ENCODE results near the gene FAM234B. TPM values are rescaled to one million over a fixed set of nuclear protein-coding genes. Genes with fewer than 3 reads are reported as not detected.

FAM234B gene
- total RNA-seq, 1 experiment from 2014 or later, result 11.4 TPM

GRCh38 chr12:13038491-13039161 is 5.6 kb upstream of the FAM234B start:
- Mint-ChIP-seq H3K9me3 (ENCODE audit: unreplicated experiment) (no peaks in the 10 kb centered on the region), H3K4me1 (ENCODE audit: low read depth, unreplicated experiment) (peaks cover 4% of the 10 kb centered on the region), H3K4me3 (ENCODE audit: unreplicated experiment) (no peak overlapping the region), H3K27me3 (ENCODE audit: insufficient read depth, unreplicated experiment) (no peaks in the 10 kb centered on the region), H3K36me3 (ENCODE audit: insufficient read depth, unreplicated experiment) (no peaks in the 10 kb centered on the region), H3K27ac (ENCODE audit: unreplicated experiment) (no peak overlapping the region)
- no TSS peak for BruUV-seq (replicated peaks)
- TF ChIP-seq CTCF (IDR thresholded peaks at IDR 0.05; ENCODE audit: insufficient read depth in 1 of 2, low read depth in 1 of 2, low read length in 1 of 2, severe bottlenecking in 1 of 2, unreplicated experiment in 1 of 2), result no peak
- H3K4me3 ChIP-seq (ENCODE audit: low read depth, low read length), result no peak overlapping the region
- no peaks in the 10 kb centered on the region for H3K27me3 ChIP-seq (replicated peaks; ENCODE audit: control insufficient read depth, insufficient read depth, low read length)
- ChIA-PET CTCF (no interaction called here), POLR2A (no interaction called here)
- peaks cover 3% of the 10 kb centered on the region; the same call in 1 of the 2 replicates for H3K9me3 ChIP-seq
- H3K36me3 ChIP-seq (ENCODE audit: control insufficient read depth, insufficient read depth, low read length), result no peaks in the 10 kb centered on the region
- DNase-seq, result no peak
- H3K4me1 ChIP-seq, result 0 out of 2 replicates have a peak, but pooled peaks cover 6% of the 10 kb centered on the region
- intact Hi-C loops (cut with micrococcal nuclease; ENCODE audit: unreplicated experiment), result no loop called here

GRCh38 chr12:13039328-13039956 is 4.7 kb upstream of the FAM234B start:
- POLR2A ChIA-PET, result no interaction called here
- no peak overlapping the region for H3K4me3 Mint-ChIP-seq (ENCODE audit: unreplicated experiment)
- intact Hi-C loops (cut with micrococcal nuclease; ENCODE audit: unreplicated experiment), result no loop called here

GRCh38 chr12:13041224-13041623 is 3.0 kb upstream of the FAM234B start:
- Histone ChIP-seq H3K27me3 (replicated peaks; ENCODE audit: control insufficient read depth, insufficient read depth, low read length) (no peaks in the 10 kb centered on the region), H3K4me1 (0 out of 2 replicates have a peak, but pooled peaks cover 6% of the 10 kb centered on the region), H3K36me3 (ENCODE audit: control insufficient read depth, insufficient read depth, low read length) (no peaks in the 10 kb centered on the region), H3K4me3 (ENCODE audit: low read depth, low read length) (no peak overlapping the region), H3K9me3 (no peaks in the 10 kb centered on the region)
- H3K9me3 Mint-ChIP-seq (ENCODE audit: unreplicated experiment), result no peaks in the 10 kb centered on the region
- no TSS peak for BruUV-seq (replicated peaks)
- CTCF ChIA-PET, result no interaction called here
- TF ChIP-seq CTCF (IDR thresholded peaks at IDR 0.05; ENCODE audit: insufficient read depth in 1 of 2, low read depth in 1 of 2, low read length in 1 of 2, severe bottlenecking in 1 of 2, unreplicated experiment in 1 of 2), result no peak
- POLR2A ChIA-PET, result no interaction called here
- peaks cover 6% of the 10 kb centered on the region for H3K36me3 Mint-ChIP-seq (ENCODE audit: insufficient read depth, unreplicated experiment)
- no peak overlapping the region for H3K27ac Mint-ChIP-seq (ENCODE audit: unreplicated experiment)
- intact Hi-C loops (cut with micrococcal nuclease; ENCODE audit: unreplicated experiment), result no loop called here
- H3K27me3 Mint-ChIP-seq (ENCODE audit: insufficient read depth, unreplicated experiment), result no peaks in the 10 kb centered on the region
- DNase-seq, result no peak
- H3K4me3 Mint-ChIP-seq (ENCODE audit: unreplicated experiment), result no peak overlapping the region
- H3K4me1 Mint-ChIP-seq (ENCODE audit: low read depth, unreplicated experiment), result peaks cover 4% of the 10 kb centered on the region

More at GRCh38 chr12:13039328-13039956, 4.7 kb upstream of the FAM234B start:
- H3K4me1 ChIP-seq, result 0 out of 2 replicates have a peak, but pooled peaks cover 6% of the 10 kb centered on the region
- no peaks in the 10 kb centered on the region for H3K27me3 Mint-ChIP-seq (ENCODE audit: insufficient read depth, unreplicated experiment)
- H3K4me1 Mint-ChIP-seq (ENCODE audit: low read depth, unreplicated experiment), result peaks cover 4% of the 10 kb centered on the region
- no peak for TF ChIP-seq CTCF (IDR thresholded peaks at IDR 0.05; ENCODE audit: insufficient read depth in 1 of 2, low read depth in 1 of 2, low read length in 1 of 2, severe bottlenecking in 1 of 2, unreplicated experiment in 1 of 2)
- peaks cover under 1% of the 10 kb centered on the region for H3K36me3 Mint-ChIP-seq (ENCODE audit: insufficient read depth, unreplicated experiment)
- no peaks in the 10 kb centered on the region for H3K27me3 ChIP-seq (replicated peaks; ENCODE audit: control insufficient read depth, insufficient read depth, low read length)
- H3K27ac Mint-ChIP-seq (ENCODE audit: unreplicated experiment), result no peak overlapping the region
- no peaks in the 10 kb centered on the region for H3K36me3 ChIP-seq (ENCODE audit: control insufficient read depth, insufficient read depth, low read length)
- CTCF ChIA-PET, result no interaction called here
- no peaks in the 10 kb centered on the region for H3K9me3 Mint-ChIP-seq (ENCODE audit: unreplicated experiment)
- no TSS peak for BruUV-seq (replicated peaks)
- DNase-seq, result no peak
- H3K4me3 ChIP-seq (ENCODE audit: low read depth, low read length), result no peak overlapping the region
- no peaks in the 10 kb centered on the region for H3K9me3 ChIP-seq

All from Caco-2 (cell line).